Panc1 (cell line): ENCODE measurements around the gene FANCD2OS. TPM values are rescaled to one million over a fixed set of nuclear protein-coding genes. Genes with fewer than 3 reads are reported as not detected.

Experiments
- ATAC-seq: fragments of 200-7000 bp; cut with Tn5 transposase; 2 replicates; pipeline ENCODE4 v1.9.1; 2020; ENCODE audit warnings: mild to moderate bottlenecking, moderate library complexity
- BruUV-seq: library from RNA; stranded (reverse); fragments of 400-500 nt; replicated peaks from 2 replicates; lab custom pipeline; 2021; lab: Mats Ljungman, UMichigan
- CTCF ChIA-PET: fragments of 300-600 bp; sonication (Branson Sonifier 250); formaldehyde crosslinking; loops from one replicate; lab custom pipeline; 2022; ENCODE audit warnings: antibody characterized with exemption; lab: Charles Lee
- POLR2A ChIA-PET: fragments of 300-600 bp; sonication (Branson Sonifier 250); formaldehyde crosslinking; loops from one replicate; lab custom pipeline; 2022; ENCODE audit warnings: antibody characterized with exemption; lab: Charles Lee
- DNase-seq: peaks from one replicate; pipeline ENCODE4 v3.0.0-alpha.2; 2010; ENCODE audit warnings: low read depth, low spot score
- H3K27ac ChIP-seq: 2 replicates; pipeline ENCODE4 v1.5.1; 2011; ENCODE audit warnings: mild to moderate bottlenecking, low read length, inconsistent platforms
- H3K27me3 ChIP-seq: fragments of 200-500 bp; sonication (Bioruptor generic); 2 replicates; pipeline ENCODE4 v1.6.0; 2014; ENCODE audit warnings: low read length, inconsistent platforms; ENCODE audit not compliant: control insufficient read depth, insufficient read depth
- H3K36me3 ChIP-seq: fragments of 200-500 bp; sonication (Bioruptor generic); 2 replicates; pipeline ENCODE4 v1.5.1; 2014; ENCODE audit warnings: inconsistent platforms, mild to moderate bottlenecking, low read length, moderate library complexity; ENCODE audit not compliant: control insufficient read depth, insufficient read depth
- H3K4me1 ChIP-seq: 2 replicates; pipeline ENCODE4 v1.5.1; 2011; ENCODE audit warnings: inconsistent platforms, mild to moderate bottlenecking, low read length, moderate library complexity; ENCODE audit not compliant: control insufficient read depth, insufficient read depth
- H3K4me3 ChIP-seq, 2 experiments: 2 replicates each; pipeline ENCODE4 v1.5.1; 2011 to 2012; ENCODE audit warnings: low read depth in 2 of 2, low read length in 2 of 2, mild to moderate bottlenecking in 2 of 2, inconsistent platforms in 1 of 2, moderate library complexity in 1 of 2
- H3K9me3 ChIP-seq: fragments of 200-500 bp; sonication (Bioruptor generic); 2 replicates; pipeline ENCODE4 v1.5.1; 2014; ENCODE audit warnings: low read depth, mild to moderate bottlenecking, inconsistent platforms, low read length, moderate library complexity; ENCODE audit not compliant: control insufficient read depth, insufficient read depth
- CTCF ChIP-seq: fragments of 450-650 bp; IDR thresholded peaks from 2 replicates; pipeline ENCODE4 v1.5.1; 2017; ENCODE audit warnings: mild to moderate bottlenecking
- POLR2AphosphoS5 ChIP-seq: IDR thresholded peaks from 2 replicates; pipeline ENCODE4 v1.6.1; 2012; ENCODE audit warnings: mild to moderate bottlenecking, low read depth, low read length, moderate library complexity
- REST ChIP-seq, 2 experiments: IDR thresholded peaks; 2 replicates each; pipeline ENCODE4 v1.6.1; 2011 to 2012; ENCODE audit warnings: low read depth in 2 of 2, control low read depth in 1 of 2, low read length in 1 of 2, mild to moderate bottlenecking in 1 of 2, moderate library complexity in 1 of 2; ENCODE audit not compliant: insufficient read depth in 1 of 2
- SIN3A ChIP-seq: IDR thresholded peaks from 2 replicates; pipeline ENCODE4 v1.6.1; 2012; ENCODE audit warnings: low read depth, mild to moderate bottlenecking, low read length, moderate library complexity, borderline replicate concordance; ENCODE audit not compliant: insufficient read depth
- TCF7L2 ChIP-seq: IDR thresholded peaks from 2 replicates; pipeline ENCODE4 v1.6.1; 2011; ENCODE audit warnings: mild to moderate bottlenecking, low read depth, low read length, inconsistent platforms
- in situ Hi-C: cut with HindIII; loops from 2 replicates; pipeline ENCODE4 v1.10.0; 2016; ENCODE audit warnings: low sequenced_read_pairs, low pct_unique_long_range_greater_than_20kb
- intact Hi-C: fragments of 100-400 bp; cut with micrococcal nuclease; formaldehyde crosslinking; loops from one replicate; pipeline ENCODE4 v1.10.0; 2022; ENCODE audit not compliant: unreplicated experiment
- total RNA-seq: library from RNA; stranded (reverse); gene quantifications from one replicate; pipeline ENCODE4 v1.2.1, GENCODE V29; 2021; ENCODE audit not compliant: unreplicated experiment

Gene FANCD2OS
- total RNA-seq, 1 experiment from 2014 or later = not detected

GRCh38 chr3:10145685-10146084 is 37.6 kb upstream of the FANCD2OS start:
- in situ Hi-C loops (no loop called here), intact Hi-C loops (no loop called here)
- H3K27ac ChIP-seq = no peak overlapping the region
- no TSS peak for BruUV-seq
- ChIA-PET POLR2A (interaction anchor here (0.6 kb wide), 2 partner anchors 10 to 1086 kb away, joined by 3 read pairs; no protein-coding TSS in a partner anchor), CTCF (no interaction called here)
- no peak for DNase-seq
- TF ChIP-seq SIN3A (no peak), CTCF (no peak), REST (IDR thresholded peaks at IDR 0.05; ENCODE audit: insufficient read depth in 1 of 2, low read depth in 2 of 2, low read length in 1 of 2) (no peak), TCF7L2 (no peak), POLR2AphosphoS5 (no peak)
- H3K4me1 ChIP-seq = no peaks in the 10 kb centered on the region
- H3K27me3 ChIP-seq = no peaks in the 10 kb centered on the region
- no peaks in the 10 kb centered on the region for H3K9me3 ChIP-seq
- H3K36me3 ChIP-seq = peaks cover 3% of the 10 kb centered on the region
- ATAC-seq = no peak
- no peak overlapping the region for H3K4me3 ChIP-seq

- intact Hi-C loops (no loop called here), in situ Hi-C loops (no loop called here)
- peak overlapping the region; percentile 86 for H3K27ac ChIP-seq
- no peaks in the 10 kb centered on the region for H3K9me3 ChIP-seq
- ChIA-PET POLR2A (interaction anchor here (0.6 kb wide), 2 partner anchors 61 to 1730 kb away, joined by 3 to 6 read pairs; no protein-coding TSS in a partner anchor), CTCF (no interaction called here)
- BruUV-seq = no TSS peak
- H3K4me1 ChIP-seq = no peaks in the 10 kb centered on the region
- H3K27me3 ChIP-seq = no peaks in the 10 kb centered on the region
- no peaks in the 10 kb centered on the region for H3K36me3 ChIP-seq
- no peak for ATAC-seq
- H3K4me3 ChIP-seq = peak overlapping the region; percentile 78 to 95
- TF ChIP-seq SIN3A = no peak
- TF ChIP-seq CTCF = no peak
- no peak for TF ChIP-seq POLR2AphosphoS5
- no peak for TF ChIP-seq REST (IDR thresholded peaks at IDR 0.05; ENCODE audit: insufficient read depth in 1 of 2, low read depth in 2 of 2, low read length in 1 of 2)
- TF ChIP-seq TCF7L2 = no peak
- no peak for DNase-seq
Observed at GRCh38 chr3:10142707-10143560, 34.9 kb upstream of the FANCD2OS start.
